AG04449 (cell line): ENCODE results near the gene RASSF4.

Experiments used
- CTCF ChIA-PET: fragments of 350-600 bp; formaldehyde crosslinking; extraction: SDS; loops from one replicate; lab custom pipeline; 2021; ENCODE audit warnings: antibody characterized with exemption; lab: Yijun Ruan, JAX
- POLR2A ChIA-PET: fragments of 400-600, 350-600 bp; formaldehyde crosslinking; extraction: SDS; loops from one replicate; lab custom pipeline; 2020; ENCODE audit warnings: antibody characterized with exemption, inconsistent platforms; lab: Yijun Ruan, JAX
- DNase-seq: peaks from one replicate; pipeline ENCODE4 v3.0.0-alpha.2; 2010; ENCODE audit warnings: low read depth, low spot score
- H3K4me3 ChIP-seq: 2 replicates; pipeline ENCODE4 v1.5.1; 2011; ENCODE audit warnings: low read depth, mild to moderate bottlenecking, control low read depth, low read length
- CTCF ChIP-seq: IDR thresholded peaks from one replicate; pipeline ENCODE4 v1.5.1; 2011; ENCODE audit warnings: mild to moderate bottlenecking, moderate library complexity, low read length, control low read depth, inconsistent platforms; ENCODE audit not compliant: insufficient read depth; ENCODE audit errors: missing control alignments

The RASSF4 gene

GRCh38 chr10:45035673-45036072, 76.1 kb downstream of the RASSF4 start:
- no peak overlapping the region for H3K4me3 ChIP-seq
- TF ChIP-seq CTCF: no peak
- ChIA-PET POLR2A (no interaction called here), CTCF (no interaction called here)
- DNase-seq: no peak

- DNase-seq: no peak
- H3K4me3 ChIP-seq: no peak overlapping the region
- POLR2A ChIA-PET: no interaction called here
- CTCF ChIA-PET: no interaction called here
- no peak for TF ChIP-seq CTCF
Measured at GRCh38 chr10:45040921-45041542, 81.4 kb downstream of the RASSF4 start.

- CTCF ChIA-PET: no interaction called here
- no peak for DNase-seq
- POLR2A ChIA-PET: no interaction called here
- no peak overlapping the region for H3K4me3 ChIP-seq
- TF ChIP-seq CTCF: no peak
Measured at GRCh38 chr10:45044290-45044689, 84.7 kb downstream of the RASSF4 start.
